Sigmoid colon (tissue), 7 donors: ENCODE data around the gene UBL3. TPM values are rescaled to one million over a fixed set of nuclear protein-coding genes. Genes with fewer than 3 reads are reported as not detected.

ENCODE experiments used
- DNase-seq: peaks from one replicate; pipeline ENCODE4 v3.0.0-alpha.2; 2019
- H3K27ac ChIP-seq, 4 donors: fragments of 200-600 bp; sonication (generic); one replicate each; pipeline ENCODE4 v1.5.1; 2016 to 2019; ENCODE audit warnings: mild to moderate bottlenecking in 1 of 4
- H3K27me3 ChIP-seq, 3 donors: fragments of 200-600 bp; sonication (generic); one replicate each; pipeline ENCODE4 v1.5.1; 2019; ENCODE audit warnings: mild to moderate bottlenecking in 1 of 3
- H3K36me3 ChIP-seq, 4 donors: fragments of 200-600 bp; sonication (generic); one replicate each; pipeline ENCODE4 v1.5.1; 2016 to 2019
- H3K4me1 ChIP-seq, 4 donors: fragments of 200-600 bp; sonication (generic); one replicate each; pipeline ENCODE4 v1.5.1; 2017 to 2019
- H3K4me3 ChIP-seq, 4 donors: fragments of 200-600 bp; sonication (generic); one replicate each; pipeline ENCODE4 v1.5.1; 2017 to 2019; ENCODE audit warnings: mild to moderate bottlenecking in 2 of 4, moderate library complexity in 1 of 4
- H3K9me3 ChIP-seq, 4 donors: fragments of 200-600 bp in 3 of 4; sonication (generic) in 3 of 4; one replicate each; pipeline versions ENCODE4 v1.5.1 to v1.6.1; 2013 to 2019
- CTCF ChIP-seq, 4 experiments: fragments of 450-650 bp in 3 of 4; fragments of 200-600 bp in 1 of 4; IDR thresholded peaks; one replicate each; pipeline ENCODE4 v1.5.1; 2016 to 2019; ENCODE audit warnings: antibody characterized with exemption in 4 of 4, mild to moderate bottlenecking in 3 of 4, moderate library complexity in 2 of 4
- EP300 ChIP-seq, 4 donors: sonication (generic); formaldehyde crosslinking; IDR thresholded peaks; one replicate each; pipeline ENCODE4 v1.6.1; 2017; ENCODE audit warnings: antibody characterized with exemption in 4 of 4
- POLR2A ChIP-seq, 2 donors: fragments of 450-650 bp; IDR thresholded peaks; one replicate each; pipeline ENCODE4 v1.6.1; 2016; ENCODE audit warnings: antibody characterized with exemption in 2 of 2, mild to moderate bottlenecking in 2 of 2, moderate library complexity in 2 of 2
- POLR2AphosphoS5 ChIP-seq, 4 donors: sonication (generic); formaldehyde crosslinking; IDR thresholded peaks; one replicate each; pipeline ENCODE4 v1.6.1; 2017; ENCODE audit warnings: antibody characterized with exemption in 4 of 4
- WGBS, 2 donors: extraction: QIAGEN DNeasy Blood & Tissue Kit; methylation state at CpG; one replicate each; pipeline ENCODE4 v1.1.7; 2013; 5-methylcytosine and 5-hydroxymethylcytosine counted together
- intact Hi-C: fragments of 100-400 bp; cut with DNase I; formaldehyde crosslinking; loops from one replicate; pipeline ENCODE4 v1.15.1; 2023
- polyA plus RNA-seq, 3 donors: library from polyadenylated mRNA; stranded (reverse); fragments of 200-250 nt; gene quantifications; one replicate each; pipeline ENCODE4 v1.2.3, GENCODE V29; 2013
- total RNA-seq, 4 donors: library from RNA; depleted of rRNA; stranded (reverse); fragments of >200 nt; gene quantifications; one replicate each; pipeline ENCODE4 v1.1.0, GENCODE V29; 2016
- donor health status: healthy with polysubstance abuse.
- donor health status: Bipolar disorder and iron deficiency.
- donor health status: healthy.

Gene UBL3
- total and polyA plus RNA-seq, 7 donors: 19.1 to 48.6 (median 41.1) TPM

GRCh38 chr13:29849731-29850212 lies 645 bp downstream of the UBL3 start:
- 0 to 1% methylated on average over 50 of the region's 50 CpGs for WGBS, 2 donors
- Histone ChIP-seq H3K27ac (peak overlapping the region; percentile 97 to 99 (median 98)), H3K9me3 (no peaks in the 10 kb centered on the region), H3K36me3 (no peaks in the 10 kb centered on the region), H3K4me1 (peaks cover 0 to 28% (median 20%) of the 10 kb centered on the region in 4 donors), H3K4me3 (peak overlapping the region; percentile 84 to 92 (median 88)), H3K27me3 (no peaks in the 10 kb centered on the region)
- peak; percentile 85 for DNase-seq
- intact Hi-C loops: loop anchor here (1.0 to 10.0 kb wide), 8 partner anchors 72 to 615 kb away; partner anchors contain the start of genes HMGB1 and SLC7A1
- no peak for TF ChIP-seq POLR2A (IDR thresholded peaks at IDR 0.05)
- TF ChIP-seq CTCF (IDR thresholded peaks at IDR 0.05): no peak
- TF ChIP-seq POLR2AphosphoS5 (IDR thresholded peaks at IDR 0.05): no peak
- no peak for TF ChIP-seq EP300 (IDR thresholded peaks at IDR 0.05)

GRCh38 chr13:29849071-29849631 lies 1.3 kb downstream of the UBL3 start:
- H3K27ac ChIP-seq: peak overlapping the region; percentile 97 to 99 (median 98)
- H3K4me1 ChIP-seq: peaks cover 0 to 34% (median 23%) of the 10 kb centered on the region in 4 donors
- peak overlapping the region; percentile 84 to 92 (median 88) for H3K4me3 ChIP-seq
- TF ChIP-seq POLR2AphosphoS5 (IDR thresholded peaks at IDR 0.05): peak in 3 of 4 donors; percentile 8 to 33 (median 9)
- no peak for TF ChIP-seq CTCF (IDR thresholded peaks at IDR 0.05)
- intact Hi-C loops: loop anchor here (5.0 to 10.0 kb wide), 3 partner anchors 72 to 616 kb away; partner anchors contain the start of gene HMGB1
- 0% methylated on average over 24 of the region's 24 CpGs for WGBS, 2 donors
- H3K36me3 ChIP-seq: no peaks in the 10 kb centered on the region
- H3K9me3 ChIP-seq: no peaks in the 10 kb centered on the region
- no peak for DNase-seq
- H3K27me3 ChIP-seq: no peaks in the 10 kb centered on the region

- H3K27ac ChIP-seq: peak overlapping the region; percentile 73 to 99 (median 98)
- intact Hi-C loops: loop anchor here (5.0 to 10.0 kb wide), 3 partner anchors 70 to 617 kb away; partner anchors contain the start of gene HMGB1
- peaks cover 0 to 41% (median 26%) of the 10 kb centered on the region in 4 donors for H3K4me1 ChIP-seq
- H3K4me3 ChIP-seq: peak overlapping the region; percentile 38 to 92 (median 86)
- no peaks in the 10 kb centered on the region for H3K27me3 ChIP-seq
- no peaks in the 10 kb centered on the region for H3K9me3 ChIP-seq
- no peak for TF ChIP-seq EP300 (IDR thresholded peaks at IDR 0.05)
- peak in 3 of 4 donors; percentile 22 to 51 (median 25) for TF ChIP-seq POLR2AphosphoS5 (IDR thresholded peaks at IDR 0.05)
- WGBS, 2 donors: 4 to 7% methylated on average over 13 of the region's 13 CpGs
- no peaks in the 10 kb centered on the region for H3K36me3 ChIP-seq
- DNase-seq: no peak
These were observed 2.9 kb downstream of the UBL3 start for GRCh38 chr13:29847501-29847983.

- no peaks in the 10 kb centered on the region for H3K9me3 ChIP-seq
- DNase-seq: no peak
- intact Hi-C loops: loop anchor here (5.0 to 10.0 kb wide), 3 partner anchors 69 to 618 kb away; partner anchors contain the start of gene HMGB1
- peak overlapping the region; percentile 73 to 99 (median 98) for H3K27ac ChIP-seq
- TF ChIP-seq CTCF (IDR thresholded peaks at IDR 0.05) (no peak), POLR2A (IDR thresholded peaks at IDR 0.05) (no peak), POLR2AphosphoS5 (IDR thresholded peaks at IDR 0.05) (no peak)
- H3K4me3 ChIP-seq: peak overlapping the region; percentile 38 to 92 (median 86)
- H3K27me3 ChIP-seq: no peaks in the 10 kb centered on the region
- H3K36me3 ChIP-seq: no peaks in the 10 kb centered on the region
- WGBS, 2 donors: 38 to 62% methylated on average over 6 of the region's 6 CpGs
- peaks cover 0 to 49% (median 29%) of the 10 kb centered on the region in 4 donors for H3K4me1 ChIP-seq
These were observed 3.8 kb downstream of the UBL3 start for GRCh38 chr13:29846475-29847256.
